Ectodermal cell (in vitro differentiated cells): ENCODE results near the gene MCM10.
"Not testable (repeated sequence)": the region's sequence is repeated elsewhere in the genome, so short reads cannot be mapped to it uniquely, and the experiment has no call there.

Experiments used
- H3K27ac ChIP-seq: 2 replicates; pipeline ENCODE4 v1.7.0; 2013; ENCODE audit warnings: mild to moderate bottlenecking, low read depth, low read length; ENCODE audit not compliant: insufficient read depth, poor library complexity, severe bottlenecking
- H3K27me3 ChIP-seq: 2 replicates; pipeline ENCODE4 v1.7.0; 2013; ENCODE audit warnings: mild to moderate bottlenecking, low read length; ENCODE audit not compliant: insufficient read depth, control insufficient read depth, poor library complexity, severe bottlenecking
- H3K36me3 ChIP-seq: one replicate; pipeline ENCODE4 v1.7.0; 2013; ENCODE audit warnings: low read length; ENCODE audit not compliant: control insufficient read depth, insufficient read depth
- H3K4me1 ChIP-seq: one replicate; pipeline ENCODE4 v1.7.0; 2013; ENCODE audit warnings: low read length; ENCODE audit not compliant: control insufficient read depth, insufficient read depth
- H3K4me3 ChIP-seq: 2 replicates; pipeline ENCODE4 v1.7.0; 2013; ENCODE audit warnings: low read depth, low read length, control low read depth; ENCODE audit not compliant: insufficient read depth
- H3K9me3 ChIP-seq: 2 replicates; pipeline ENCODE4 v1.7.0; 2013; ENCODE audit warnings: mild to moderate bottlenecking, low read length, moderate library complexity; ENCODE audit not compliant: control insufficient read depth
- WGBS, 2 experiments: methylation state at CpG; one replicate each; pipeline ENCODE4 v1.1.7; 2013; ENCODE audit warnings: missing lambda C conversion rate in 2 of 2; 5-methylcytosine and 5-hydroxymethylcytosine counted together

Gene MCM10

DNA sequence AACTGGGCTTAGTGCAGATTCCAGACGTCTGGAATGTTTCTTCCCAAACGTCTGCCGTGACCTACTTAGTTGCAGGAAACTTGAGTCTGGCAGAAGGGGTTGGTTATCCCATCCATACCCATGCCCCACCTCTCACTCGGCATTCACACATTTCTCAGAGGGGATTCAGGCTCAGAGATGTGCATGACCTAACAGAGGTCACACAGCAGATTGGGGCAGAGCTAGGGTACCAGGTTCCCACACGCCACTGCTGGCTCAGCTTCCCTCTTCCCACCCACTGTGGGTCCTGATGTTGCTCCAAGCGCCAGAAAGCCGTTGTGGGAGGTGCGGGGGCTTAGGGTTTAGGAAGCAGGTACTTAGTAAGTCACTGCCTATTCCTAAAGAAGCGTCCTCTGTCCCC, 69.8 kb downstream of the MCM10 start:
- Histone ChIP-seq H3K9me3 (no peaks in the 10 kb centered on the region), H3K36me3 (no peaks in the 10 kb centered on the region), H3K4me1 (peaks cover 9% of the 10 kb centered on the region), H3K27ac (no peak overlapping the region), H3K4me3 (no peak overlapping the region), H3K27me3 (no peaks in the 10 kb centered on the region)
- WGBS, 2 experiments: 89 to 90% methylated on average over 9 of the region's 9 CpGs

DNA sequence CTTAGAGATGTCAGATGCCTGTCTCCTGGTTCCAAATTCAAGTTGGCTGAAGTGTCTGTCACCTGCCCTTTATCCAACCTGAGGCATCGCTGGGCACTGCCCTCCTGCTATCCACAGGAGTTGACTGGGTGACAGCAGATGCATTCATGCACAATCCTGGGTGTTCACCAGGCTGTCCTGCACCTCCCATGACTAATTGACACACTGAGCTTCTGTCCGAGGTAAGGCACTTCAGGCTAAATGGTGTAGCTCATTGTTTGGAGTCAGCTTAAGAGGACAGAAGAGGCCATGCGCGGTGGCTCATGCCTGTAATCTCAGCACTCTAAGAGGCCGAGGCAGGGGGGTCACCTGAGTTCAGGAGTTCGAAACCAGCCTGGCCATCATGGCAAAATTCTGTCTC, 70.5 kb downstream of the MCM10 start:
- Histone ChIP-seq H3K4me1 (peaks cover 9% of the 10 kb centered on the region), H3K36me3 (no peaks in the 10 kb centered on the region)
- WGBS, 2 experiments: 87 to 88% methylated on average over 6 of the region's 6 CpGs

DNA sequence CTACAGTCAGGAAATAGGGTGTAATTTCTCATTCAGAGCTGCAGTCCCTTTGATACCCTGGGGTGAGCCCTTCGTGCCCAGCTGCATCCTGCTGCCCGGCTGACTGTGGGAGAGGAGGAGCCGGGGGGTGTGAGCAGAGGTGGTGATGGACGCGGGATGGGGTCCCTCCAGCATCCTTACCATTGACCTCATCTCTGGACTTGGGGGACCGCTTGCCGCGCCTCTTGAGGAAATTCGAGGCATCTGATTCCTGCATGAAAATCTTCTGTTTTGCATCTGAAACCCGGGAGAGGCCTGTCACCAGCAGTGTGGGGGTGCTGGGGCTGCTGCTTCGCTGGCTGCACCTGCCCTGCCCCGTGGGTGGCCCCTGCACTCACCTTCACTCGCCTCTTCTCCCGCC, 72.0 kb downstream of the MCM10 start:
- no peaks in the 10 kb centered on the region for H3K9me3 ChIP-seq
- peaks cover 9% of the 10 kb centered on the region for H3K4me1 ChIP-seq
- WGBS, 2 experiments: 70 to 72% methylated on average over 14 of the region's 14 CpGs
- H3K27me3 ChIP-seq: no peaks in the 10 kb centered on the region
- no peak overlapping the region for H3K27ac ChIP-seq
- H3K36me3 ChIP-seq: no peaks in the 10 kb centered on the region
- H3K4me3 ChIP-seq: no peak overlapping the region

More for the DNA sequence above, 70.5 kb downstream of the MCM10 start:
- Histone ChIP-seq H3K27ac (no peak overlapping the region), H3K9me3 (no peaks in the 10 kb centered on the region), H3K4me3 (no peak overlapping the region), H3K27me3 (no peaks in the 10 kb centered on the region)

DNA sequence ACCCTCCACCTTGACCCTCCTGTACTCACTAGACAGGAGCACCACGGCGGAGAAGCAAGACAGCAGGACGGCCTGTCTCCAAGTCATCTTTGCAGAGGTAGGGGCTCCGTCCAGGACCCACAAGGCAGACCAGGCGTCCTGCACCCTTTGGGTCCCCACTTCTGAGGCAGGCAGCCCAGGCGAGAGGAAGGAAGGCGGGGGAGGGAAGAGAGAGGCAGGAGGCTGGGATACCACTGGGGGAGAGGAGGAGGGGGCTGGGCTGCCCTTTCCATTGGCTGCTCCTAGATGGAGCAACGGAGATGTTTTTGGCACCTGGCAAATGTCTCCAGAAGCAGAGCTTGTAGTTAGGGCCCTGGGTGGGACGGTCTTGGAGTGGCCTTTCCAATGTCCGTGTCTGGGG, 72.8 kb downstream of the MCM10 start, which contains the start of gene UCMA:
Gene UCMA, minus strand, starts transcription at position 203 of the 400 bp plus-strand sequence. Its CDS starts 116 bp downstream, at position 87.
- Histone ChIP-seq H3K36me3 (no peaks in the 10 kb centered on the region), H3K27me3 (no peaks in the 10 kb centered on the region), H3K9me3 (no peaks in the 10 kb centered on the region), H3K4me3 (no peak within 1 kb of the TSS), H3K4me1 (peaks cover 9% of the 10 kb centered on the region), H3K27ac (no peak within 1 kb of the TSS)
- WGBS, 2 experiments: 70 to 75% methylated on average over 10 of the region's 10 CpGs

DNA sequence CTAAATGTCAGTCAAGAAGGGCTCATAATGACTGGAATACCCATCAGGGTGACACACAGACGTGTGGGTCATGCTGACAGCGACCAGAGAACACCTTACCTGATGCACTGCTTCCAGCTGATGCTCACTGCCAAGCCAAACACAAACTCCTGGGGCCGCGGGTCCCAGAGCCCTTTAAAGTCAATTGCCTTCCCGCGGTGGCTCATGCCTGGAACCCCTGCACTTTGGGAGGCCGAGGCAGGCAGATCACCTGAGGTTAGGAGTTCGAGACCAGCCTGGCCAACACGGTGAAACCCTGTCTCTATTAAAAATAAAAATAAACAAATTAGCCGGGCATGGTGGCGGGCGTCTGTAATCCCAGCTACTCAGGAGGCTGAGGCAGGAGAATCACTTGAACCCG, 73.4 kb downstream of the MCM10 start:
- 92 to 93% methylated on average over 13 of the region's 13 CpGs for WGBS, 2 experiments
- H3K27ac ChIP-seq, H3K27me3 ChIP-seq: not testable (repeated sequence)

DNA sequence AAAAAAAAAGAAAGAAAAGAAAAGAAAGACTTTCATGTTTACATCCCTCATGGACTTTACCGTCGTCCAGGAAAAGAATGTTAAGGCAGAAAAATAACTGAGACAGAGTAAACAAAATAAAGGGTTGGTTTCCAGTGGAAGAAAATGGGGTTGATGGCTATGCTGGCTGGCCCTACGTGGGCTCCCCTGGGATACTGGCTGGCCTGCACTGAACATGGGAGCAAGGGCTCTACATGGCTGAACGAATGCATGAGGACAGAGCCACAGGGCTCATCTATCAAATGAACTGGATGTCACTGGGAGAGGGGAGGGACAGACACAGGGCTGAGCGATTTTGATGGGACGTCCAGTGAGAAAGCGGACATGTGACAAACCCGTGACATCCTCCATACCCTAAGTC, 75.3 kb downstream of the MCM10 start:
- H3K27me3 ChIP-seq: no peaks in the 10 kb centered on the region
- H3K27ac ChIP-seq: no peak overlapping the region
- WGBS, 2 experiments: 89 to 91% methylated on average over 8 of the region's 8 CpGs
- H3K9me3 ChIP-seq: no peaks in the 10 kb centered on the region
- no peak overlapping the region for H3K4me3 ChIP-seq
- peaks cover 9% of the 10 kb centered on the region for H3K4me1 ChIP-seq
- H3K36me3 ChIP-seq: no peaks in the 10 kb centered on the region

More for the DNA sequence above, 73.4 kb downstream of the MCM10 start:
- not testable (repeated sequence) for H3K9me3 ChIP-seq, H3K4me1 ChIP-seq, H3K36me3 ChIP-seq, H3K4me3 ChIP-seq

DNA sequence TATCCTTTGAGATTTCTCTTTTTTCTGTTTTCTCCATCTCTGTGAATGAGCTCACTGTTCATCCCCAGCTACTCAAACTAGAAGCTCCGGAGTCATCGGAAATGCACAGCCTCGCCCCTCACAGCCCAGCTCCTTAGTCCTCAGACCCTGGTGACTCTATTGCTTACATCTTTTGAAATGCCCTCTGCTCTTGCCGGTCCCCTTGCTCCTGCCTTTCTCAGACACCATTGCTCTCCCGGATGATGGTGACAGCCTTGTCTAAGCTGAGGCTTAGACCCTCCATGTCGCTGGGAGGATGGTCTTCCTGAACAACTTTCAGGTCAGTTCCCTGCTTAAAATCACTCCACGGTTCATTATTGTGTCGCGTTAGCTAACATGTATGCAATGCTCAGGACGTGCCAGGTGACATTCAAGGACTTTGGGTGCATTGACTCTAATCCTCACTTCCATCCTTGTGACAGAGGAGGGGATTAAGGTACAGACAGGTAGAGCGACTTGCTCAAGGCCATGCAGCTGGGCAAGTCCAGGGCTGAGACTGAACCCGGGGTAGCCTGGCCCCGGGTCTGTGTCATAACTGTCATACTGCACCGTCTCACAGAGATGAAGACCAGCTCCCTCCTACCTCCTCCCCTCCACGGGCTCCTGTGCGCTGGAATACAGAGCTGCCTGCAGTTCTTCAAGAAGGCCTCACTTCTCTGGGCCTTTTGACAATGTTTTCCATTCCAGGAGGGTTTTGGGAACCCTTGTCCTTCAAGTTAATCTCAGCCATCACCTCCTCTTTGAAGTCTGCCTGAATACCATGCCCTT, 77.1 kb downstream of the MCM10 start:
- Histone ChIP-seq H3K36me3 (no peaks in the 10 kb centered on the region), H3K4me1 (peaks cover 5% of the 10 kb centered on the region), H3K27me3 (no peaks in the 10 kb centered on the region), H3K27ac (no peak overlapping the region), H3K4me3 (no peak overlapping the region), H3K9me3 (no peaks in the 10 kb centered on the region)
- 92 to 93% methylated on average over 16 of the region's 16 CpGs for WGBS, 2 experiments

DNA sequence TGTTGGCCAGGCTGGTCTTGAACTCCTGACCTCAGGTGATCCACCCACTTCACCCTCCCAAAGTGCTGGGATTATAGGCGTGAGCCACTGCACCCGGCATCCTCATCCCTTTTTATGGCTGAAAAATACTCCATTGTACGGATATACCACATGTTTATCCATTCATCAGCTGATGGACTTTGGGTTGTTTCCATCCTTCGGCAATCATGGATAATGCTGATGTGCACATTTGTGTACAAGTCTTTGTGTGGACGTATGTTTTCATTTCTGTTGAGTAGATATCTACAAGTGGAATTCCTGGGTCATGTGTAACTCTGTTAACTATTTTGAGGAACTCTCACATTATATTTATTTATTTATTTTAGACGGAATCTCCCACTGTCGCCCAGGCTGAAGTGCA, 78.6 kb downstream of the MCM10 start:
- H3K27me3 ChIP-seq: no peaks in the 10 kb centered on the region
- no peaks in the 10 kb centered on the region for H3K36me3 ChIP-seq
- 87 to 94% methylated on average over 7 of the region's 7 CpGs for WGBS, 2 experiments
- H3K9me3 ChIP-seq: no peaks in the 10 kb centered on the region
- H3K27ac ChIP-seq: no peak overlapping the region
- no peak overlapping the region for H3K4me3 ChIP-seq
- H3K4me1 ChIP-seq: no peaks in the 10 kb centered on the region

DNA sequence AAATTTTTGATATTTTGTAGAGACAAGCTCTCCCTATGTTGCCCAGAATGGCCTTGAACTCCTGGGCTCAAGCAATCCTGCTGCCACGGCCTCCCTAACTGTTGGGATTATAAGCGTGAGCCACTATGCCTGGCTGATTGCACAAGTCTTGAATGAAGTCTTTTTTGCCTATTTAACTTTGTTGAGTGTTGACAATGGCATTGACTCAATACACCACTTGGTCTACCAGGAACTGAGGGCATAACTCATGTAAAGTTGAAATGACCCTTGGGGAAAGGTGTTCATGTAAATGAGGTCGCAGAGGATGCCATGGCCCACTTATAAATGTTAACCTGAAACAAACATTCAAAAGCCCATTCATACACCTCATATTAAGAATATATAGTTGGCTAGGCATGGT, 80.3 kb downstream of the MCM10 start:
- Histone ChIP-seq H3K4me1 (no peaks in the 10 kb centered on the region), H3K4me3 (no peak overlapping the region), H3K36me3 (no peaks in the 10 kb centered on the region), H3K27me3 (no peaks in the 10 kb centered on the region), H3K27ac (no peak overlapping the region), H3K9me3 (no peaks in the 10 kb centered on the region)
- WGBS, 2 experiments: 93 to 94% methylated on average over 2 to 3 of the region's 3 CpGs

DNA sequence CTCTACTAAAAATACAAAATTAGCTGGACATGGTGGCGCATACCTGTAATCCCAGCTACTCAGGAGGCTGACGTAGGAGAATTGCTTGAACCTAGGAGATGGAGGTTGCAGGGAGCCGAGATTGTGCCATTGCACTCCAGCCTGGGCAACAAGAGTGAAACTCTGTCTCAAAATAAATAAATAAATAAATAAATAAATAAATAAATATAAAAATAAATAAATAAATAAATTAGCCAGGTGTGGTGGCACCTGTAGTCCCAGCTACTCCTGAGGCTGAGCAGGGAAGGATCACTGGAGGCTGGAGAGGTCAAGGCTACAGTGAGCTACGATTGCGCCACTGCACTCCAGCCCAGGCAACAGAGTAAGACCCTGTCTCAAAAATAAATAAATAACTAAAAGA, 80.9 kb downstream of the MCM10 start:
- not testable (repeated sequence) for H3K36me3 ChIP-seq, H3K9me3 ChIP-seq, H3K4me1 ChIP-seq, H3K4me3 ChIP-seq, H3K27ac ChIP-seq, H3K27me3 ChIP-seq
- WGBS, 2 experiments: 90 to 95% methylated on average over 2 to 5 of the region's 5 CpGs
